MM.1S (cell line): ENCODE results near the gene FKBP15.

Source experiments
- DNase-seq: peaks from one replicate; pipeline ENCODE4 v3.0.0-alpha.2; 2015
- H2AFZ ChIP-seq: fragments of 300-600 bp; sonication (generic); 2 replicates; pipeline ENCODE4 v1.6.0; 2016; ENCODE audit warnings: antibody characterized with exemption, low read length
- H3F3A ChIP-seq: fragments of 300-600 bp; sonication (generic); 2 replicates; pipeline ENCODE4 v1.6.1; 2016; ENCODE audit warnings: mild to moderate bottlenecking, antibody characterized with exemption, low read length, moderate library complexity, mixed read lengths; ENCODE audit not compliant: insufficient read depth
- H3K27ac ChIP-seq: fragments of 300-600 bp; sonication (generic); 2 replicates; pipeline ENCODE4 v1.5.1; 2016; ENCODE audit warnings: mild to moderate bottlenecking, low read length
- H3K27me3 ChIP-seq: fragments of 300-600 bp; sonication (generic); replicated peaks from 2 replicates; pipeline ENCODE4 v1.6.0; 2016; ENCODE audit warnings: low read length; ENCODE audit not compliant: insufficient read depth
- H3K36me3 ChIP-seq: fragments of 300-600 bp; sonication (generic); replicated peaks from 2 replicates; pipeline ENCODE4 v1.6.1; 2016; ENCODE audit warnings: mild to moderate bottlenecking, low read length, mixed read lengths; ENCODE audit not compliant: insufficient read depth
- H3K4me1 ChIP-seq: fragments of 300-600 bp; sonication (generic); 2 replicates; pipeline ENCODE4 v1.6.1; 2016; ENCODE audit warnings: low read length, mixed read lengths
- H3K4me2 ChIP-seq: fragments of 300-600 bp; sonication (generic); 2 replicates; pipeline ENCODE4 v1.6.0; 2016; ENCODE audit warnings: low read depth, low read length
- H3K4me3 ChIP-seq: fragments of 300-600 bp; sonication (generic); 2 replicates; pipeline ENCODE4 v1.5.1; 2016; ENCODE audit warnings: low read length, mixed read lengths
- H3K79me2 ChIP-seq: fragments of 300-600 bp; sonication (generic); 2 replicates; pipeline ENCODE4 v1.6.1; 2016; ENCODE audit warnings: mixed run types, low read length, mixed read lengths
- H3K9ac ChIP-seq: fragments of 300-600 bp; sonication (generic); 2 replicates; pipeline ENCODE4 v1.6.1; 2016; ENCODE audit warnings: low read length, mixed read lengths
- H3K9me2 ChIP-seq: fragments of 300-600 bp; sonication (generic); replicated peaks from 2 replicates; pipeline ENCODE4 v1.6.1; 2016; ENCODE audit warnings: mild to moderate bottlenecking, low read length, mixed read lengths; ENCODE audit not compliant: insufficient read depth
- H3K9me3 ChIP-seq: fragments of 300-600 bp; sonication (generic); replicated peaks from 2 replicates; pipeline ENCODE4 v1.6.1; 2016; ENCODE audit warnings: mild to moderate bottlenecking, low read length, mixed read lengths; ENCODE audit not compliant: insufficient read depth
- H4K20me1 ChIP-seq: fragments of 300-600 bp; sonication (generic); 2 replicates; pipeline ENCODE4 v1.6.1; 2016; ENCODE audit warnings: mild to moderate bottlenecking, low read length, moderate library complexity, mixed read lengths; ENCODE audit not compliant: insufficient read depth
- EZH2 ChIP-seq: fragments of 300-600 bp; sonication (generic); optimal IDR thresholded peaks from 2 replicates; pipeline ENCODE3; 2017; ENCODE audit warnings: low read depth, mild to moderate bottlenecking, antibody characterized with exemption, low read length, mixed read lengths
- EZH2phosphoT487 ChIP-seq: fragments of 300-600 bp; sonication (generic); IDR thresholded peaks from 2 replicates; pipeline ENCODE4 v1.6.1; 2018; ENCODE audit warnings: antibody characterized with exemption, low read length
- TF ChIP-seq, protein P1 (sequence below): fragments of 300-600 bp; sonication (generic); IDR thresholded peaks from 2 replicates; pipeline ENCODE4 v1.5.1; 2016; ENCODE audit warnings: antibody characterized with exemption, low read length, mixed read lengths

FKBP15 gene

DNA sequence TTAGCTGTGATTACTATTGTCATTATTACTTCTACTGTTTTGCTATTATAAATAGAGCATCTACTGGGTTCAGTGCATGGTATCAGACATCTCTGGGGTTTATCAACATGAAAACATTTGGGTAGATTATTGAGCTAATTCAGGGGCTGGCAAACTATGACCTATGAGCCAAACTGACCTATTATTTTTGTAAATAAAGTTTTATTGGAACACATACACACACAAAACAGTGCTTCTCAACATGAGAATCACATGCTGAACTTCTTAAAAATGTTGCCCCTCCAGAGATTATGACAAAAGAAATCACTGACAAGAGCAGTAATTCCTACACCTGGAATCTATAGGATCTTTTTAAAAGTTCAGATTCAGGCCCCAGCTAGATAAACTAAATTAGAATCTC, 39.9 kb downstream of the FKBP15 start:
- no peaks in the 10 kb centered on the region for H4K20me1 ChIP-seq
- no peak overlapping the region for H2AFZ ChIP-seq
- H3K9ac ChIP-seq, result no peak overlapping the region
- no peaks in the 10 kb centered on the region for H3K9me3 ChIP-seq
- H3K4me1 ChIP-seq, result peaks cover 11% of the 10 kb centered on the region
- H3F3A ChIP-seq, result no peaks in the 10 kb centered on the region
- H3K4me2 ChIP-seq, result no peak overlapping the region
- H3K9me2 ChIP-seq, result no peaks in the 10 kb centered on the region
- H3K27me3 ChIP-seq, result no peaks in the 10 kb centered on the region
- H3K4me3 ChIP-seq, result no peak overlapping the region
- no peaks in the 10 kb centered on the region for H3K79me2 ChIP-seq
- no peak overlapping the region for H3K27ac ChIP-seq
- H3K36me3 ChIP-seq, result peaks cover 27% of the 10 kb centered on the region
- no peak for TF ChIP-seq EZH2phosphoT487
- TF ChIP-seq EZH2, result no peak
- TF ChIP-seq, protein P1, sequence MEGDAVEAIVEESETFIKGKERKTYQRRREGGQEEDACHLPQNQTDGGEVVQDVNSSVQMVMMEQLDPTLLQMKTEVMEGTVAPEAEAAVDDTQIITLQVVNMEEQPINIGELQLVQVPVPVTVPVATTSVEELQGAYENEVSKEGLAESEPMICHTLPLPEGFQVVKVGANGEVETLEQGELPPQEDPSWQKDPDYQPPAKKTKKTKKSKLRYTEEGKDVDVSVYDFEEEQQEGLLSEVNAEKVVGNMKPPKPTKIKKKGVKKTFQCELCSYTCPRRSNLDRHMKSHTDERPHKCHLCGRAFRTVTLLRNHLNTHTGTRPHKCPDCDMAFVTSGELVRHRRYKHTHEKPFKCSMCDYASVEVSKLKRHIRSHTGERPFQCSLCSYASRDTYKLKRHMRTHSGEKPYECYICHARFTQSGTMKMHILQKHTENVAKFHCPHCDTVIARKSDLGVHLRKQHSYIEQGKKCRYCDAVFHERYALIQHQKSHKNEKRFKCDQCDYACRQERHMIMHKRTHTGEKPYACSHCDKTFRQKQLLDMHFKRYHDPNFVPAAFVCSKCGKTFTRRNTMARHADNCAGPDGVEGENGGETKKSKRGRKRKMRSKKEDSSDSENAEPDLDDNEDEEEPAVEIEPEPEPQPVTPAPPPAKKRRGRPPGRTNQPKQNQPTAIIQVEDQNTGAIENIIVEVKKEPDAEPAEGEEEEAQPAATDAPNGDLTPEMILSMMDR, result no peak
- DNase-seq, result no peak

DNA sequence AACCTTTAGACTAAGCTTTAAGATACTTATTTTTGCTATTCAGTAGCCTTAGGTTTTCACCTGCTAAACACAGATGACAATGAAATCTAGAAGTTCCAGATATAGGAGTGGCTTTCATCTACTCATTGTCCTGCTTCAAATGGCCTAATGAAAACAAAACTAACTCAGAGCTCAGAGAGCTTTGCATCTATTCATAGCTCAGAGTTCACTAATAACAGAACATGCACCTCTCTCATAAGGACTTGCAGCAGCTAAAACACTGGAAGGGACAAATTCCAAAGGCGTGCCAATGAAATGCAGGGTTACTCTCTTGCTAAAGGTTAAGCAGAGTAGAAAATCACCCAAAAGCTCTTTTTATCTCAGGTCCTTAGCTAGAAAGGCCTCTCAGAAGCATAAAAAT, 41.2 kb downstream of the FKBP15 start:
- Histone ChIP-seq H3K4me3 (no peak overlapping the region), H3F3A (no peaks in the 10 kb centered on the region), H3K4me1 (peaks cover 11% of the 10 kb centered on the region), H3K27ac (peak overlapping the region; percentile 14; the same call in 1 of the 2 replicates), H3K36me3 (peaks cover 24% of the 10 kb centered on the region), H3K9ac (no peak overlapping the region), H2AFZ (no peak overlapping the region), H3K79me2 (no peaks in the 10 kb centered on the region), H3K9me3 (no peaks in the 10 kb centered on the region), H3K4me2 (peak overlapping the region; percentile 14; the same call in 1 of the 2 replicates), H3K27me3 (no peaks in the 10 kb centered on the region), H3K9me2 (no peaks in the 10 kb centered on the region), H4K20me1 (no peaks in the 10 kb centered on the region)
- TF ChIP-seq, protein P1, result no peak
- TF ChIP-seq EZH2, result no peak
- TF ChIP-seq EZH2phosphoT487, result no peak
- peak; percentile 69 for DNase-seq

DNA sequence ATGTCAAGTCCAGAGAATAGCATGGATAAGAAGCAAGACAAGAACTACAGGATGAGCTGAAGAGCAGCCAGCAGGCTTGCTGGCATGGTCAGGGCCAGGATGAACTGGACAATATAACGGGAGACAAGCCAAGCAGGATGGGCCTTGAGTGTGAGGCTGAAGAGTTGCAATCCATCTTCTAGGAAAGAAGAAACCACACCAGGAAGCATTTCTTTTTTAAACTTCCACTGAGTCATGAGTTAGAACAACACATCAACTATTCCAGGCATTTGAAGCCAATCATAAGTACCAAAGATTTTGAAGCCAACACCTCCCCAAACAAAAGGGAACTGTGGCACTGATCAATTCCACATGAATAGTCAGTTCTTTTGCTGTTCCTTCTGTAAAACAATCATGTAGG, 43.0 kb downstream of the FKBP15 start:
- Histone ChIP-seq H3K36me3 (peaks cover 23% of the 10 kb centered on the region), H3K4me2 (no peak overlapping the region), H3K27ac (no peak overlapping the region), H3K9me3 (no peaks in the 10 kb centered on the region), H3K79me2 (no peaks in the 10 kb centered on the region), H3K9me2 (no peaks in the 10 kb centered on the region), H3F3A (no peaks in the 10 kb centered on the region), H4K20me1 (no peaks in the 10 kb centered on the region), H3K4me3 (no peak overlapping the region), H3K9ac (no peak overlapping the region), H3K4me1 (peaks cover 11% of the 10 kb centered on the region), H2AFZ (no peak overlapping the region), H3K27me3 (no peaks in the 10 kb centered on the region)
- DNase-seq, result no peak
- TF ChIP-seq EZH2phosphoT487 (no peak), EZH2 (no peak)
- TF ChIP-seq, protein P1, result no peak
